IPS-NIHi11 (cell line): ENCODE results near the gene ANKFY1.
"Not testable (repeated sequence)": the region's sequence is repeated elsewhere in the genome, so short reads cannot be mapped to it uniquely, and the experiment has no call there.

Experiments
- DNase-seq: peaks from one replicate; pipeline ENCODE4 v3.0.0; 2012; ENCODE audit warnings: mixed read lengths, low spot score

ANKFY1 gene

DNA sequence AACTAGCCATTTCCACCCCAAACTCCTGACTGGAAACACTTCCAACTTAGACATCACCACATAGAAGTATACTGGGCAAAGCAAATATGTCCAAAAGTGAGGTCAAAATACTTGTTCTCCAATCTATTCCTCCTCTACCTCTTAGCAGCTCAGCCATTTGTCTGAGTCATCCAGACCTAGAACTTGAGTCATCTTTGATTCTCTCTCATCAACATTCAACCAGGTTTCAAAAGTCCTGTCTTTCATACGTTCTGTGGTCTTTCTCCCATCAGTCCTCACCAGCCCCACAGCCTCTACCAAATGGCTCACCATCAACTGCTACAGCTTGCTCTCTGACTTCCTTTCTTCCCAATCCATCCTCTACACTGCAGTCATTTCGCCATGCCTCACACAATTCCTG is 6.8 kb downstream of the ANKFY1 start:
- no peak for DNase-seq

DNA sequence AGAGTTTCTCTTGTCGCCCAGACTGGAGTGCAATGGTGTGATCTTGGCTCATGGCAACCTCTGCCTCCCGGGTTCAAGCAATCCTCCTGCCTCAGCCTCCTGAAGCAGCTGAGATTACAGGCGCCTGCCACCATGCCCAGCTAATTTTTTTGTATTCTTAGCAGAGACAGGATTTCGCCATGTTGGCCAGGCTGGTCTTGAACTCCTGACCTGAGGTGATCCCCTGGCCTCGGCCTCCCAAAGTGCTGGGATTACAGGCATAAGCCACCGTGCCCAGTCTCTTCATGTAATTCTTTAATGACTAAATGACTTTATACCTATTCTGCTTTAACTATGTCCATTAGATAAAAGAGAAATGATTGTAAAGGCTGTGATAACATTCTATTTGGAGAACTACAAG is 8.5 kb downstream of the ANKFY1 start:
- not testable (repeated sequence) for DNase-seq

DNA sequence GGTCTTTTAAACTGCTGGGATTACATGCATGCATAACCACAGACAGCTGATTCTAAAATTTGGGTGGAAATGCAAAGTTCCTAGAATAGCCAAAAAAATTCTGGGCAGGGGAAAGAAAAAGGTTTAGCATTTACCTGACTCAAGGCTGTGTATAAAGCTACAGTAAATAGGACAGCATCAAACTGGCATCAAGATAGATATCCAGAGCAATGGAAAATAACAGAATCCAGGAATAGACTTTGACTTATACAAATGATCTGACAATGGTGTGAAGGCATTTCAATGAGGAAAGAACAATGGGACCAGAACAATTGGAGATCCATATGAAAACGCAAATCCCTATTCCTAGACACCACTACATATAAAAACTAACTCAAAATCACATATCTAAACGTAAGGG is 12.9 kb downstream of the ANKFY1 start:
- no peak for DNase-seq

DNA sequence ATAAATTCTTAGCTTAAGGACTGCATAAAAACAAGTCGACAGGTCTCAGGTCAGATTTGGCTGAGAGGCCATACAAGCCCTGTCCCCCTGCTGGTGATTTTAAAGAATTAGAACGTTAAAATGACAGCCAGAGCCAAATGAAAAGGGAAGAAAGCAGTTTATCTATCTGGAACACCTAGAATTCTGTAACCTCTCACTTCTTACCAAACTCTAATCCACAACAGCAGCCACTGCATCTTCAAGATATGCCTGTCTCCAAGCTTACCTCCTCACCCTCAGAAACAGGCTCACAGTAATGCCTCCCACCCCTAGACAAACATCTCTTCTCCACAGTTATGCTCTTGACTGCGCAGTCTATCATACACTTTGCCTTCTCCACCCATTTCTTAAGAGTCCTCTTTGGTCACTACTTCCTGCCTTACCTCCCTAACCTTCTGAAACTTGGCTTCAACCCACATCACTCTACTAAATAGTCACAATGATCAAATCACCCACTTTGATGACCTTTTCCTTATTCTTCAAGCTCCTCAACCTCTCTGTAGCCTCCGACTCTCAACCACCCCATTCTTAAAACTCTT is 14.2 kb downstream of the ANKFY1 start:
- peak; percentile 66 for DNase-seq

DNA sequence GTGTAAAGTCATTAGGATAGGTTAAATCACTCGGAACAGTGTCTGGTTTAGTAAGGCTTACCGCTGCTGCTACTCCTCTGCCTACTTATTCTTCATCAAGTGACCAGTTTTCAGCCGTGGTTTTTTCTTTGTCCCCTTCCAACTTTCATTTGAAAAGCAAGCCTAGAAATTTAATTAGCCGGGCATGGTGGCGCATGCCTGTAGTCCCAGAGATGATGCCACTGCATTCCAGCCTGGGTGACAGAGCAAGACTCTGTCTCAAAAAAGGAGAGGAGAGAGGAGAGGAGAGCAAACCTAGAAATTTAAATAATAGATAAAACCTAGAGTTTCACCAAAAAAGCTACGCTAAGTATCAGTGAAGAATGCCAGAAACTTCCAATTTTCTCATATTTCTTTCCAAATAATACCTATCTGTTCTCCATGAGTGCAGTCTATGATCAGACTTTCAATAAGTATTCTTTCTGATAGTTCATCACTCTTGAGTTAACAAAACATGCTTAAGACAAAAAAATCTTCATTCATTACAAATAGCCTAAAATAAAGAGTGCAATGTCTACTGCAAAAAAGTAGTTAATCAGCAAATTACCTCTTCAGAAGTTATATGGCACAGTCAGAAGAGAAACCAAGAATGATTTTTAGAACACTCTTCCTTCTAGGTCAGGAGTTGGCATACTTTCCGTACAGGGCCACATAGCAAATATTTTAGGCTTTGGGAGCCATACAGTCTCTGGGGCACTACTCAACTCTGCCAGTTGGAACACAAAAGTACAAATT is 15.1 kb downstream of the ANKFY1 start:
- DNase-seq: no peak

DNA sequence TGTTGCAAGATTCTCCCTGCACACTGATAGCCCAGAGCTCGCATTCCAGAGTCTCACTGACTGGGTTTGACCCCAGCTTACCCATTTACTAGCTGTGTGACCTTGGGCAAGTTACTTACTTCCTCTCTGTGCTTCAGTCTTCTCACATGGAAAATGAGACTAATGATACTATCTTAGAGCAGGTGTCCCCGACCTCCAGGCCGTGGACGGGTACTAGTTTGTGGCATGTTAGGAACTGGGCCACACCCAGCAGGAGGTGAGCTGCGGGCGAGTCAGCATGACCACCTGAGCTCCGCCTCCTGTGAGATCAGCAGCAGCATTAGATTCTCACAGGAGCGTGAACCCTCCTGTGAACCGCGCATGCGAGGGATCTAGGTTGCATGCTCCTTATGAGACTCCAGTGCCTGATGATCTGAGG is 15.8 kb downstream of the ANKFY1 start:
- peak; percentile 29 for DNase-seq

DNA sequence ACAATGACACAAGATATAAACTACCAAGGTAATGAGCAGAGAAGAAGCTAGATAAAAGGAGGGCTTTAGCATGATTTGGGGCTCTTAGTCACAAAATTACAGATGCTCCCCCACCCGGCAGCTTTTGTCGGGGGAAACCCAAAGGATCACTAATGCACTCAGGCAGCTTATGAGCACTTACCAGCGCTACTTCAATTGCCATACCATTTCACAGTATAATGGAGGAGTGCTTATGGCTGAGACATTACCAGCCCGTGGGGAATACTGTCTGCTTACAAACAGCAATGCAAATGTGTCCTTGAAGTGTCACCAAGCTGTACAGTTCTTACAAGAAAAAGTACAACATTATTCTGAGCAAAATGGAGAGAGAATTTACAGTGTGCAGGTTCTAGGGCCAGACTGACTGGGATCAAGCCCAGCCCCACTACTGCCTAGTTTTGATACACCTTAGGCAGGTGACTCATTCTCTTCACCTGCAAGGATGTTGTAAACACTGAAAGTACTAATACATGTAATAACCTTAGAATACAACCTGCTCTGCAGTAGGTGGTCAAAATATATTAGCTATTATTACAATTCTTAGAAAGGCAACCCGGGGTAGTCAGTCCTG is 16.3 kb downstream of the ANKFY1 start:
- DNase-seq: no peak

DNA sequence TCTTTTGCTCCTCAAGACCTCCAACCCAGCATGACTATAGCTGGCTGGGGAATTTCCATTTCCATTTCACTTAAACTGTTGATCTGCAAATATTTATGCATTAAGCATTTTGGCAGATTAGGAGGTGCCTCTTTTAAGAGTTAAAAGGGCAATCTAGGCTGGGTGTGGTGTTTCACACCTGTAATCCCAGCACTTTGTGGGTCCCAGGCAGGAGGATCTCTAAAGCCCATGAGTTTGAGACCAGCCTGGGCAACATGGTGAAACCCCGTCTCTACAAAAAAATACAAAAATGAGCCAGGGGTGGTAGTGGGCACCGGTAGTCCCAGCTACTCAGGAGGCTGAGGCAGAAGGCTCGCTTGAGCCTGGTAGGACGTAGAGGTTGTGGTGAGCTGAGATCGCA is 17.1 kb downstream of the ANKFY1 start:
- DNase-seq: no peak

DNA sequence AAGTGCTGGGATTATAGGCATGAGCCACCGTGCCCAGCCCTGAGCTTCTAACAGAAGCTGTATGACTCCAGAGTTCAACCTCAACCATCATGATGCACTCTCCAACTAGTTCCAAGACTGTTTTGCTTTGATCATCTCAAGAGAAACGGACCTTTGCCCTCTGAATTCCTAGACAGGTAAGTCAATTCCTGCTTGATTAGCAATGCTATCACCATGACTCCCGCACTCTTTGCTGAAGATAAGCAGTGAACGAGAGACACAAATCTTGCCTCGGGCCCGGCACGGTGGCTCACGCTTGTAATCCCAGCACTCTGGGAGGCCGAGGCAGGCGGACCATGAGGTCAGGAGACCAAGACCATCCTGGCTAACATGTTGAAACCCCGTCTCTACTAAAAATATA is 22.2 kb downstream of the ANKFY1 start:
- DNase-seq: no peak

DNA sequence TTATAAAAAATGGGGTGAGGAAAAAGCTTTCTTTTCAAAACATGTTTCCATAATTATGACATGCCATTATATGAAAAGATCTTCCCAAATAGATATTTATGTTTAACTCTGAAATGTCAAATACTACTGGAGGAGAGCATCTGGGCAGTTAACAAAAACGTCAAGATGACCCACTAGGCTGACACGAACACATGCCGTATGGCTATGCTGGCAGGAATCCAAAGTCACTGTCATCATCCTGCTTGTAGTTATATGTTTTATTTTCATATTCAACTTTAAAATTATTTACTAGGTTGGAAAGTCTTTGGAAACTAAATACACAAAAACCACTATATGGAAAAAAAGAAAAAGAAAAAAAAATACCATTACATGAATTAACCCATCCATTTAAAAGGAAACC is 27.3 kb downstream of the ANKFY1 start:
- DNase-seq: no peak

DNA sequence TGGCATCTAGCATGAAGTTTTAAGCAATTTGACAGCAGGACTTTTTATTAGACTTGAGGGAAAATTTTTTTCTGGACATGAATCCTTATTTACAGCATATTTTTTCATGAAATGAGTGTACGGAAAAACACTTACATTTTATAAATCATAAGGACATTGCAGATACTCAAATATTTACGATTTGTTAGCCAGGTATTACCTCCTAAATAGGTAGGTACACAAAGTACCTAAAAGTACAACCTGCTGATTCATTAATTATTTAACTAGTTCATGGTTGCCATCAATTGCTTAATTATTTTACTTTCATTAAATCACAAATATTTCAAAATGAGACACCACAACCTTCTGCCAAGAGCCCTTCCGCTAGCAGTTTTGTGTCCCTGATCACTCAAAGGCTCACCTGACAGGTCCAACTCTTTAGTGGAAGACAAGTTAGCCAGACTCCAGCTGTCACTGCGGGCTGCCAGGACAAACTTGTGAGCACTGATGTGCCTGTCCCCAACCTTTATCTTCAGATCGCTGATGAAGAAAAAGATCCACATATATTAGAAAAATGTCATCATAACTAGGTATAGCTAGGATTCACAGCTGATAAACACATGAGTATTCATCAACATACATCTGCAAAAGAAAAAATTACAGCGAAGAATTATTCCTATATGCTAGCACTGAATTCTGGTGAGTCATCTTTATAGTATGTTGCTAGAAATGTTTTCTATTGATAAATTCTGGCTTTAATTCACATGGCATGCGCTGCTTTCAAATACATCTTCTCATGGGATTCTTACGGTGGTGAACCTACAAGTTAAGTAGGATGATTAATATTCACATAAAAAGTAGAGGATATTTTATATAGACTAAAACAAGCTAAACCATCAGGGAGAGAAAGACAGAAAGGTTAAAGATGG is 28.2 kb downstream of the ANKFY1 start:
- no peak for DNase-seq

DNA sequence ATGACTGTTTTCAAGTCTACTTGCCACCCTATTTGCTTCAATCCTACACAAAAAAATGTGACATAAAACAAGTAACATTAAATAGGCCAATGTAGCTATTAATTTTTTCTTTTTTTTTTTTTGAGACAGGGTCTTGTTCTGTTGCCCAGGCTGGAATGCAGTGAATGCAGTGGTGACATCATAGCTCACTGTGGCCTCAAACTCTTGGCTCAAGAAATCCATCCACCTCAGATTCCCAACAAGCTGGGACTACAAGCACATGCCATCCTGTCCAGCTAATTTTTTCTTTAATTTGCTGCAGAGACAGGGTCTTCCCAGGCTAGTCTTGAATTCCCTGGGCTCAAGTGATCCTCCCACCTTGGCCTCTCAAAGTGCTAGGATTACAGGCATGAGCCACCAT is 29.4 kb downstream of the ANKFY1 start:
- DNase-seq: no peak

DNA sequence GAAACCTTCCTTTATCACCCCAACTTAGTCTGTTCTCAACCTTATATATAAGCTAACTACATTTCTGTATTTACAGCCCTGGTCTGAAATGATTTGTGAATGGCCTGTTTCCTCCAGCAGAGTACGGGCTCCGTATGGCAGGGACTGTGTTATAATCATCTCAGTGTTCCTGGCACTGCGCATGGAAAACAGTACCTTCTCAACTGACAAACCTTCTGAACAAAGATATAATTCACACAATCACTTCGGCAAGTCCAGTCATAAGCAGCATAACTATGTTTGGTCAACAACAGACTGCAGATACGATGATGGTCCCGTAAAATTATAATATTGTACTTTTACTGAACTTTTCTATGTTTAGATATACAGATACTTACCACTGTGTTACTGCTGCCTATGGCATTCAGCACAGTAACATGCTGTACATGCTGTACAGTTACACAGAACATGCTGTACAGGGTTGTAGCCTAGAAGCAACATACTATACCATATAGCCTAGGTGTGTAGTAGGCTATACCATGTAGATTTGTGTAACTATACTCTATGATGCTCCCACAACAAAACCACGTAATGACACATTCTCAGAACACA is 30.0 kb downstream of the ANKFY1 start:
- no peak for DNase-seq

DNA sequence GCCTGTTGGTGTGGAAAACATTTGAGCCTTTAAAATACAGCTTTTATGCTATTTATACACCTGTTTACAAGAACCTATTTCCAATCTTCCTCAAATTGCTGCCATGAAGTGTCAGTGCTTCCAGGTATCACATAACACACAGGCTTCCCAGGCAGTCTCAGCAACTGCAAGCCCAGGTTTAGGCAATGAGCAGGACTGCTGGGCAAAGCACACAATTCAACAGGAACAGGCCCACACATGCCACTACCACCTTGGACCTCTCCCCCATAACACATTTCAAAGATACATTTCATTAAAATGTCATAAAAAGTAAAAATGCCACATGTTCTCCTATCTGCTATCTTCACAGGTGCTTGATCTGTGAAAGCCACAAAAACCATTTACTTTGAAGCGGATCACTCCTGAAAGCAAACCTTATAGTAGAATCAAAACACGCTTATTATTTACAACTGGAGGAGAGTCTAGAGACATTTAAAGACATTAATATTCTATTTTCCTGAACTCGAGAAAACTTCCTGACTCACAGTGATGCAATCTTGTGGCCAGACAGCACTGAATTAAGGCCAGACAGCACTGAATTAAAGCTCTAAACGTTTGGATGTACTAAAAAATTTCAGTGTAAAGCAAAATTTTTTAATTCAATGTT is 31.5 kb downstream of the ANKFY1 start:
- DNase-seq: no peak

DNA sequence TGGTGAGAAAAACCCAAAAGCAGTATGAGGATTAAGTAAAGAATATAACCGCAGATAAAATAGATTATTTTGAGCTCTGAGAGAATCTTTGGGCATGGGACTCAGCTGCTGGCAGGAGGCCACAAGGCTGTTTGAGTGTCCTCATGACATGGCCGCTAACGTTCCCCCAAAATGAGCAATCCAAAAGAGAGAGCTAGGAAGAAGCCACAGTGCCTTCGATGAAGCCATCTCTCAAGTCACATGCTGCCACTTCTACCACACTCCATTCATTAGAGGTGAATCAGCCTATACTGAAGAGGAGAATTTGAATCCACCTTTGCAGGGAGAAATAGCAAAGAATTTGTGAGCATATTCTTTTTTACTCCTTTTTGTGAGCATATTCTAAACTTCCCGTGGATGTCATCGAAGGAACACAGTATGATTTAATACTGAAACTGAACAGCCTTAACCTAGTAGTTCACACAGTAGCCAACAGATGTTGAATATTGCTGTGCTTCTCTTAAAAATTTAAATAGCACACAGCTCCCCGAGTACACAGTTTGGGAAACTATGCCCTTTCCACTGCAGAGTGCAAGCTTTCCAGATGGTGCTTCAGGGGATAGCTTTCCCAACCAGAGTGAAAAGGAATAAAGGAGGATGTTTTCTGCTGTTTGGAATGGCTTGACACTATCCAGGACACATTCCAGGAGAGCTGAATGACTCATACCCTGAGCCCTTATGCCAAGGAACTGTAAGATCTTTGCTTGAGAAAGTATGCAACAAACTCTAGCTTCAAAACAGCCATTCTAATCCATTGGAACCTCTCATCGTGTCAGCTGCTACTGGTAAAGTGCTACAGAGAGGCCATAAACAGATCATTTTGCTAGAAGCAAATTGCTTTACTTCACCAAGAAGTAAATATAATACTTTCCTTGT is 33.9 kb downstream of the ANKFY1 start:
- peak; percentile 50 for DNase-seq

DNA sequence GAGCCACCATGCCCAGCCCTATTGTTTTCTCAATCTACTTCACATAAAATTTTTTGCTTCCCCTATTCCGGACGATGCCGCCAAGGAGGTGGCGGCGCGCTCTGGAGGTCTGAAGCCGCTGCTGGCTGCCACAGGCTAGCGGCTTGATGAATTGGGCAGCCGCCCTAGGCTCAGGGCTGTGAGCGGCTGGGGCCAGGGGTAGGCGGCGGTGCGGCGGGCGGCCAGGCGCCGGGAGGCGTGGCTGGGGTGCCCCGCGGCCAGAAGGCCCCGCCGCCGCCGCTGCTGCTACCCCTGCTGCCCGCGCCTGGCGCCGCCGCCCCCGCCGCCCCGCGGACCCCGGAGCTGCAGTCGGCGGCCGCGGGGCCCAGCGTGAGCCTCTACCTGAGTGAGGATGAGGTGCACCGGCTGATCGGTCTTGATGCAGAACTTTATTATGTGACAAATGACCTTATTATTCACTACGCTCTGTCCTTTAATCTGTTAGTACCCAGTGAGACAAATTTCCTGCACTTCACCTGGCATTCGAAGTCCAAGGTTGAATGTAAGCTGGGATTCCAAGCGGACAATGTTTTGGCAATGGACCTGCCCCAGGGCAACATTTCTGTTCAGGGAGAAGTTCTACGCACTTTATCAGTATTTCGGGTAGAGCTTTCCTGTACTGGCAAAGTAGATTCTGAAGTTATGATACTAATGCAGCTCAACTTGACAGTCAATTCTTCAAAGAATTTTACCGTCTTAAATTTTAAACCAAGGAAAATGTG is 41.7 kb downstream of the ANKFY1 start:
- DNase-seq: no peak

DNA sequence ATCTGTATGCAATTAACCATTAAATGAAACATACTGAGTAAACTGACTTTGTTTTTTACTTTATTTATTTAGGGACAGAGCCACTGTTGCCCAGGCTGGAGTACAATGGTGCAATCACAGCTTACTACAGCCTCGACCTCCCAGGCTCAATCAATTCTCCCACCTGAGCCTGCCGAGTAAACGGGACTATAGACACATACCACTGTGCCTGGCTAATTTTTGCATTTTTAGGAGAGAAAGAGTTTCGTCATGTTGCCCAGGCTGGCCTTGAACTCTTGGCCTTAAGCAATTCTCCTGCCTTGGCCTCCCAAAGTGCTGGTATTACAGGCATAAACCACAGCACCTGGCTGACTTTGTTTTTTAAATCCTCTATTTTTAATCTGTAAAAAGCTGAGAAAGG is 42.6 kb downstream of the ANKFY1 start:
- no peak for DNase-seq

DNA sequence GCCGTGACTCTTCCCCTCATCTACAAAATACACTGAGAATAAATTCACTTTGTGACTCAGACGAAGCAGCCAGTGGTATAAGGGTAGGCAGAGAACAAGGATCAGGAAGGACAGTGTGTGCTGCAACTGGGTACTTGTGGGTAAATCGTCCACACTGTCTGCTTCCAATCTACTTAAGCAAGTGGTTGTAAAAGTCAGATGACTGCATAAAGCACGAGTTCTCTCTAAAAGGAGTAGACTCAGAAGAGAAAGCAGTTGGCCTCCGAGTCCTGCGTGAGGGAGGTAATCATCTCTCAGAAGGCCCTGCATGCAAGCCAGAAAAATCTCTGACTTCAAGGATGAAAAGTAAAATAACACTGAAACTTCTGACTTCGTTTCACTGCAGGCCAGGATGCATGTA is 43.1 kb downstream of the ANKFY1 start:
- no peak for DNase-seq

DNA sequence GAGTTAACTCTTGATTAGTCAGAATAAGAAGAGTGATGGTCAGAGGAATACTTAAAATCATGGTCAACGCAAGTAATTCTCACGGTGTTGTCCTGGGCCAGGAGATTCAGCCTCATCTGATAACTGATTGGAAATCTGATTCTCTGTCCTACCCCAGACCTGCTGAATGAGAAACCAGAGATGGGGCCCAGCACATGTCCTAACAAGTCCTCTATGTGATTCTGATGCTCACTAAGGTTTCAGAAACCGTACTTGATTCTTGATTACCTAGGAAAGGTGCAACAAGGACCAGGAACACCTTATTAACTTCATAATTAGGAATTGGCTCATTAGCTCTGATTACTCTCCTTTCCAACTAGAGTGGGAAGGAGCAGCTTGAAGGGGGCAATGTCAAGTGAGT is 44.5 kb downstream of the ANKFY1 start:
- no peak for DNase-seq
